ENCODE results near the gene STK10.

Gene STK10

DNA sequence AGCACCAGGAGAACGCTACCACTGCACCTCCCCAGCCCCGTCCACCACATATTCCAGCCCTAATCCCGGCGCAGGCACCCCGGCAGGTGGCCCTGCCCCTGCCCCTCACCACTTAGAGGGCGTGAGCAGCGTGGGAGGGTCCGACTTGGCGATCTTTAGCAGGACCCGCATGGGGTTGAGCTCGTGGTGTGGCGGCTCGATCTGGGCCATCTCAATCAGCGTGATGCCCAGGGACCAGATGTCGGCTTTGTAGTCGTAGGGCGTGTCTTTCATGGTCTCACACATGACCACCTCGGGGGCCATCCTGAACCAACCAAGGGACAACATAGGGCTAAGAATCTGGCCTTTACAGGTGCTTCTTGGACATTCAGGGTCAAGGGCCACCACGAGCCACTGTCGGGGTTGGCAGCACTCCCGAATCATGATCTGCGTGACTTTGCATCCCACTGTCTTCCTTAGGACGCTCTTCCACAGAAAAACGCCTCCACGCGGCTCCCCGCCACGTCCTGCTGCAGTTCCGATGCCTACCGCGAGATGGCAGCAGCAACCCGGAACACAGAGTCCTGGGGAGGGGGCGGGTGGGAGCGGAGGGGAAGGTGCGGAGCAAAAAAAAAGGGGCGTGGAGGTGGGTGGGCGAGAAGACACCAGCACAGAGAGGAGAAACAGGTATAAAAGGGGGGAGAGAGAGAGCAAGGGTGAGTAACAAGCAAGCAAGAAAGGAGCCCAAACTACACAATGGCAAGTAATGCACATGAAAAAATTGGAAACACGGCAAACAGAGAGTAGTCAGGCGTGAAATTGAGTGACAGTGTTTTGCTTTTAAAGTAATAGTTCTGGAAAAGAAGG, 81.3 kb downstream of the STK10 start:
- DNase-seq = no peak

- DNase-seq = no peak
Measured at GRCh38 chr5:172105811-172106210, 82.2 kb downstream of the STK10 start.

DNA sequence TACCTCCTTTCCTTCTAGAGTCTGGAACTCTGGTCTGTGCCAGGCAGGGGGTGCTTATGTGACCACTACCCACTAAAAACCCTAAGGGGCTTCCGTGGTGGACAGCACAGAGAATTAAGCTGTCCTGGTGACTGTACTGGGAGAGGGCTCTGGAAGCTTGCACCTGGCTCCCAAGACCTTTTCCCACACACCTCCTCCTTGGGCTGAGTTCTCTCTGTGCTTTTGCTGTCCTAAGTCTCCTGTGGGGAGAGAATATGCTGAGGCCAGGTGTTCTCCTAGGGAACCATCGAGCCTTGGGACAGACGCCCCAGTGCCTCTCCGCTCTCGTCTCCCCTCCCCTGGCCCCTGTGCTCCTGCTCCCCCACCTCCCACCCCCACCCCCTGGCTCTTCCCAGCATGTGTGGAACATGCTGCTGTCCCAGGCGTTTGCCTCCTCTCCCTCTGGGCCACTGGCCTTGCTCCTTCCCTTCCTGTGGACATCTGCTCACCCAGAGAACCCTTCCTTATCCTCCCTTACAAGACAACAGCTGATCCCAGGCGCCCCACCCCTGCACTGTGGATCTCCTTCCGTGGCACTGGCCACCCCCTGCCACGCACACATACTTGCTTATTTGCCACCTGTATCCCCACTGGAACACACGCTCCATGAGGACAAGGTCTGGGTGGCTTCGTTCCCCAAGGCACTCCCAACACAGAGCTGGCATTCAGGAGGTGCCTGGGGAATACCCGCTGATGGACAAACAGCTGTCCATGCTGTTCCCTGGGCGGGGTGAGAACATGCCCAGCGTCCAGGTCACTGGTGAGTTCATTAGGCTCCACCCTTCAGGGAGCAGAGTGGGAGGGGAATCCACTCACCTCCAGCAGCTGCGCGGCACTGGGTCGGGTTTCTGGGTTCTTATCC, 83.0 kb downstream of the STK10 start:
- DNase-seq = no peak

DNA sequence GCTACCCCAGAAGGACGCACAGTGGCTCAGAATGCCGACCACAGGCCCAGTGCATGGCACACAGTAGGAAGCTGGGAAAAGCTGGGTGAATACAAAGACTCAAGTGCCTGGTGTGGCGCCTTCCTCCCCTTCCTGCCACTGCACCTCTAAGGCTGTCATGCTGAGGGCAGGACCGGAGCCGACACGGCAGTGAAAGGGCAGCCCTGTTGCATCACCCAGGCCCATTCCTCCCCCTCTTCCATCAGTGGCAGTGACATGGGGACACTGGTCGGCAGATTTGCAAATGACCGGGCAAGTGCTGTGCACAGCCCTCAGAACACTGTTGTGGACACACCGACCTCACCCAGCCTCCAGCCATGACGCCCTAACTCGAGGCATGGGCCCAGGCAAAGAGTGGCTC, 84.0 kb downstream of the STK10 start:
- DNase-seq = no peak

DNA sequence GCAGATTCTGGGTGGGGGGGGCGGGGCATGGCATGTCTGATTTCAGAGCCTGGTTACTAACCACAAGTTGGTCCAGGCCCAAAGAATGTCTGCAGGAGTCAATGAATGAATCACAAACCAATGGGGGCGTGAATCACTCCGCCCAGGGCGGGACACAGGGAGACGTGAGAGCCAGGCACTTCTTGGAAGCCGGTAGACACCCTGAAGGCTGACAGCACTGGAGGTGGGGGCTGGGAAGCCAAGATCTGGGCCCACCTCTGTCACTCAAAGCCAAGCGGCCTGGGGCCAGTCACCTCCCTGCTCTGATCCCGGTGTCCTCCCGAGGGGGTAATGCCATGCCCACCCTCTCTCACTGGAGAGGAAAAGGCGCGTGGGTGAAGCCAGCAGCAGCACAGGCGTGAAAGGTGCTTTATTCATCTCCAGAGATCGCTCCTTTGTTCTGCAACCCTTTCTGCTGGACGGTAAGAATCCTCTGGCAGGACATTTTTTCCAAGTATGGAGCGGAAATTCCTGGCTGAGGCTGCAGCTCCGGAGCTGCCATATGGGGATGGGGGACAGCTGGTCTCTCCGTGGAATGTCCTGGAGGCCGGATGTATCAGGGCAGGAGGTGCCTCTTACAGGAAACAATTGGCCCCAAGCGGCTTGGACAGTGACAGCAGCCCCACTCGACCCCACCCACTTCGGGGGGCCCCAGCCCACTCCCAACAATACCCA, 85.0 kb downstream of the STK10 start:
- DNase-seq = no peak

DNA sequence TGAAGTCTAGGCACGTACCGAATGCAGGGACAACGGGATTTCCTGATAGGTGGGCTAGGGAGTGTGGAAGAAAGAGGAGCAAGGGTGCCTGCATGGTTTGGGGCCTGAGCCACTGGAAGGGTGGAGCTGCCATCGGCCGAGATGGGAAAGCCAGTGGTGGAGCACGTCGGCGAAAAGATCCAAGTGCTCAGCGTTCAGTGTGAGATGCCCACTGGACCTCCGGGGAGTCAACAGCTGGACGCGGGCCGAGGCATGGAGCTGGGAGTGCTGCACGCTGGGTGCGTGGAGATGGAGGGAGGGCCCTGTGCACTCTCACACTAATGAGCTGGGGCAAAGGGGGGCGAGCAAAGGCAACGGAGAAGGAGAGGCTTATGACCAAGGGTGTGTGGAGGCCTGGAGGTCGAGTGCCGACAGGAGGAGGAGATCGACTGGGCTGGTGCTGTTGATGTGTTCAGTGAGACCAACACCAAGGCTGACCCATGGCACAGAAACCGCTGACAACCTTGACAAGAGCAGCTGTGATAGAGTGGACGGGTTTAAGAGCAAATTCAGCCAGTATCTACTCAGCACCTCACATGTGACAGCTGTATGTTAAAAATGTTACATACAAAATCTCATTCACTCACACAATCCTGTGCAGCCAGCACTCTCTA, 85.7 kb downstream of the STK10 start:
- no peak for DNase-seq

- DNase-seq = no peak
Measured at GRCh38 chr5:172101547-172102217, 86.3 kb downstream of the STK10 start.

- DNase-seq = no peak
Measured at GRCh38 chr5:172098883-172099282, 89.1 kb downstream of the STK10 start.

DNA sequence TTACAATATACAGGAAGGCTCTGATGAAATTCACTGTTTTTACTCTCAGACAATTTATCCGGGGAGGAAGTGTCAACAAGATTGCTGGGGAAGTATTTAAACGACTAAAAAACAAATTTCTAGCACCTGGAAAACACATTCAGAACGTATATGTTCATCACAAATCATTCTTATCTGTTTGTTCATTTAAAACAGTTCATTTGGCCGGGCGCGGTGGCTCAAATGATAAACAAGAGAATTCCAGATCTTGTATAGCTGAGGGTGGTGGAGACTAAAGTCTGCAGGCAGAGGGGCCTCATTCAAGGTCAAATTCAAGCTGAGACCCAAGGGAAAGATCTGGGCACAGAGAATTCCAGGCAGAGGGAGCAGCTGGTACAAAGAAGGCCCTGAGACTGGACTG, 90.0 kb downstream of the STK10 start:
- no peak for DNase-seq

DNA sequence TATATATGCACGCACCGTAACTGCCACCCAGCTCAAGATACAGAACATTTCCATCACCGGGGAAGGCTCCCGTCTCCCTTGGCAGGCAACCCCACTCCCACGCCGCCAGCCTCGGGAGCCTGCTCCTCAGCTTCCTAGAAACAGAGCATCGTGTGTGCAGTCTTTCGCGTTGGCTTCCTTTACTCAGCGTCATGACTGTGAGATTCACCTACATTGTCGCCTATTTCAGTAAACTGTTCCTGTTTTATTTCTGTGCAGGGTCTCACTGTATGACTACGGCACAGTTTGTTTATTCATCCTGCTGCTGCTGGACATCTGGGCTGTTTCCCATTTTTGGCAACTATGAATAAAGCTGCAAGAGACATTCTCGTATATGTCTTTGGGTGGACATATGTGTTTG, 90.7 kb downstream of the STK10 start:
- DNase-seq = no peak

DNA sequence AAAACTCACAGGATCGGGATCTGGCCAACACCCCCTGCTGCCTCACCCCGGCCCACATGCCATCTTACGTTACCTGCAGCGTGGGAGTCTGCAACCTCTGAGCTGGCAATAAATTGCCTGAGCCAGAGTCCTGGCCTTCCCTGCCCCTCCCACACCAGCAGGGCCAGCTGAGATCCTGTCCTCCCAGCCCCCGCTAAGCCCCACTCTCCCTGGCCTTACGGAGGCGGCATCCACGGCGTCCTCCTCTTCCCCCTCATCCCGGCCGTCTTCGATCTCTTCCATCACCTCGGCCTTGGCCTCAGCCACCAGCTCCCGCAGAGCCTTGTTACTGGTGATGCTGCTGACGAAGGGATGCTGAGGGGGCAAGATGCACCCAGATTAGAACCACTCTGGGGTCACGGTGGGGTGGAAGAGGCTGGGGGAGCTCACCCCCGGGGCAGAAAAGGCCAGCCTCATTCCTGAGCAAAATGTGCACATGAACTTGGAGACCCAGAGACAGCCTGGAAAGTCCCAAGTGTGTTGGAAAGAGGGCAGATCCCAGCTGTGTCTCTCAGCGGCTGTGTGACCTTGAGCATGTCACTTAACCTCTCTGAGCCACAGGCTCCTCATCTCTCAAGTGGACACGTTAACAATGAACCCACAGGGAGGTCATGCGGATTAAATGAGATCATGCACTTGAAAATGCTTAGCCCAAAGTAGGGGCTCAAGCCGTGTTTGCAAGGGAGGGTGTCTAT, 91.7 kb downstream of the STK10 start:
- DNase-seq = no peak

DNA sequence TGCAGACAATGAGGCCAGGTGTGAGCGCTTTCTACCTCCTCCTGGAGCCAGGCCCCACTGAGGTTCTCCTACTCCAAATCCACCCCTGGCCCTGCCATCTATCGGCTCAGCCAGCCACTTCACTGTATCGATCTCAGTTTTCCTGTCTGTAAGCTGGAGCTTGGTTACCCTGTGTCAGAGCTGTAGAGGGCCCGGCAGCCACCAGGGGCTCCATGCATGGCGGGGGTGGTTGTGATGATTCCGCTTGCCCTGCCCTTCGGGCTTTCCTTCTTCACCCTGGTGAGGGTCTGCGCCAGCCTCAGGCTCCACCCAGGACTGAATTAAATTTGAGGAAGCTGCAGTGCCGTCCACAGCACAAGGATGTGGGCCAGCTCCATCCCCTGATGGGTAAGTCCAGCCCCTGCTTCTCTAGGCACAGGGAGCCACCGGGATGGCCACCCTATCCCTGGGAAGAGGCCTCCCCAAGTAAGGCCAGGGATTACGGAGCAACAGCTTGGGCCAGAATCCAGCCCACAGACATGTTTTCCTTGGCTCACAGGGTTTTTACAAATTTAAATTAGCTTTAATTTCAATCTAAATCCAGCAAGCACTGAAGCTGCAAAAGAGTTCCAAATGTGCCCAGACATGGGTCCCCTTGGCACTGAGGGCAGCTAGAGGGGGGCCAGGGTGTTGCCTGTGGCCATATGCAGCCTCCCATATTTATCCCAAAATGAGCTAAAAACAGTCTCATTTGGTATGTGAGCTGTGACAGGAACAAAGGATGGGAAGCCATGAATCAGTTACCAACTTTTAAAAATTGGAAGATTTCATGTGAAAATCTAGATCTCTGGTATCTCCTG, 92.4 kb downstream of the STK10 start:
- DNase-seq = no peak

GRCh38 chr5:172093965-172094364, 94.1 kb downstream of the STK10 start:
- DNase-seq = no peak

DNA sequence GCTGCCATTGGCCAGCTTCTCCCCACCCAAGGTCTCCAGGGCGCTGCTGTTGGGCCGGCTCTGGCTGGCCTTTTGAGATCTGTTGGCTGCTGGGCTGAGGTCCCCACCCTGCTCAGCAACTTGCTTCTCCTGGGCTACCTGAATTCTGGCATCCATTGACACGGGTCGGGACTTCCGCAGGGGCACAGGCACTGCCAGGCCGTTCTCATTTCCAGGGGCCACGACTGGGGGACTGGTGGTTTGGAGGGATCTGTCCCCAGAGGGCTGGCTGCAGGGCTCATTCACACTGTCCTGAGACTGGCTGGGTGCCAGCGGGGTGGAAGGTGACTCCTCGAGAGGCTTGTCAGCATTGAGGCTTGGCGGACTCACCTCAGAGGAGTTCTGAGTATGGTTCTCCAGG, 94.5 kb downstream of the STK10 start:
- DNase-seq = no peak

GRCh38 chr5:172091956-172092732, 95.9 kb downstream of the STK10 start:
- no peak for DNase-seq

GRCh38 chr5:172090976-172091547, 97.0 kb downstream of the STK10 start:
- no peak for DNase-seq

DNA sequence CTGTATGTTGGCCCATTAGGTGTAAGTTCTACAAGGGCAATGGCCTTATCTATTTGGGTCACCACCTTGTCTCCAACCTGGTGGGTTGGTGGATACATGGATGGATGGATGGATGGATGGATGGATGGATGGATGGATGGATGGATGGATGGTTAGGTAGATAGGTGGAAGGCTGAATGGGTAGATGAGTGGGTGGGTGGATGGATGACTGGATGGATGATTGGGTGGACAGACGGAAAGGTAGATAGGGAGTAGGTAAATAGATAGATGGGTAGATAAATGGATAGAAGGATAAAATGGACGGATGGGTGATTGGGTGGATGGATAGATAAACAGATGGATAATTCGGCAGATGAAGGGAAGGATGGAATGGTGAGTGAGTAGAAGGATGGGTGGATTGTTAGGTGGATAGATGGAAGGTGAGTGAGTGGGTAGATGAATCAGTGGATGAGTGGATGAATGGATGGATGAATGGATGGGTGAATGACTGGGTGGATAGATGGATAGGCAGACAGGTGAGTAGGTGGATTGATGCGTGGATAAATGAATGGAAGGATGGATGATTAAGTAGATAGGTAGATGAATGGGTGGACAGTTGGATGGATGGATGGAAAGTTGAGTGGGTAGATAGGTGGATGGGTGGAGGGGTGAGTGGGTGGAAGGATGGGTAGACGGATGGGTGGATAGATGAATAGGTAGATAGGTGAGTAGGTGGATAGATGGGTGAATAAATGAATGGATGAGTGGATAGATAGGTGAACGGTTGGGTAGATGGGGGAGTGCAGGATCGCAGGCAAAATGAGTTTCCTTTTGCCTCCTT, 98.5 kb downstream of the STK10 start:
- DNase-seq = no peak

GRCh38 chr5:172088801-172089200, 99.2 kb downstream of the STK10 start:
- DNase-seq = no peak
